GM06990 (cell line): ENCODE results near the gene TP53I11.

Source experiments
- DNase-seq: peaks from one replicate; pipeline ENCODE4 v3.0.0-alpha.2; 2011; ENCODE audit not compliant: insufficient read length; ENCODE audit errors: extremely low read depth
- H3K27me3 ChIP-seq: replicated peaks from 2 replicates; pipeline ENCODE4 v1.6.0; 2011; ENCODE audit warnings: low read length; ENCODE audit not compliant: control insufficient read depth, insufficient read depth
- H3K36me3 ChIP-seq: 2 replicates; pipeline ENCODE4 v1.5.1; 2011; ENCODE audit warnings: low read length; ENCODE audit not compliant: control insufficient read depth, insufficient read depth
- H3K4me3 ChIP-seq: replicated peaks from 2 replicates; pipeline ENCODE4 v1.5.1; 2011; ENCODE audit warnings: low read depth, mild to moderate bottlenecking, control low read depth, low read length
- CTCF ChIP-seq: IDR thresholded peaks from 2 replicates; pipeline ENCODE4 v1.5.1; 2011; ENCODE audit warnings: low read length, control low read depth, mild to moderate bottlenecking, inconsistent platforms; ENCODE audit not compliant: insufficient read depth, poor library complexity, severe bottlenecking

Gene TP53I11

GRCh38 chr11:44906649-44907048 lies 44.0 kb downstream of the TP53I11 start:
- H3K36me3 ChIP-seq: no peaks in the 10 kb centered on the region
- no peak for TF ChIP-seq CTCF
- DNase-seq: no peak
- no peak overlapping the region for H3K4me3 ChIP-seq
- no peaks in the 10 kb centered on the region; the same call in 1 of the 2 replicates for H3K27me3 ChIP-seq

GRCh38 chr11:44905131-44905866 lies 45.4 kb downstream of the TP53I11 start:
- H3K4me3 ChIP-seq: no peak overlapping the region
- no peak for DNase-seq
- no peaks in the 10 kb centered on the region for H3K36me3 ChIP-seq
- TF ChIP-seq CTCF: no peak
- no peaks in the 10 kb centered on the region; the same call in 1 of the 2 replicates for H3K27me3 ChIP-seq

GRCh38 chr11:44904261-44905020 lies 46.2 kb downstream of the TP53I11 start:
- no peak for TF ChIP-seq CTCF
- Histone ChIP-seq H3K4me3 (no peak overlapping the region), H3K36me3 (no peaks in the 10 kb centered on the region), H3K27me3 (no peaks in the 10 kb centered on the region)
- no peak for DNase-seq

GRCh38 chr11:44903518-44903917 lies 47.2 kb downstream of the TP53I11 start:
- DNase-seq: no peak
- H3K27me3 ChIP-seq: no peaks in the 10 kb centered on the region; the same call in 1 of the 2 replicates
- no peak overlapping the region for H3K4me3 ChIP-seq
- no peak for TF ChIP-seq CTCF
- H3K36me3 ChIP-seq: no peaks in the 10 kb centered on the region

GRCh38 chr11:44903035-44903434 lies 47.6 kb downstream of the TP53I11 start:
- H3K36me3 ChIP-seq: no peaks in the 10 kb centered on the region
- no peaks in the 10 kb centered on the region; the same call in 1 of the 2 replicates for H3K27me3 ChIP-seq
- TF ChIP-seq CTCF: no peak
- no peak for DNase-seq
- H3K4me3 ChIP-seq: no peak overlapping the region
